ENCODE data around the gene P2RY14. TPM values are rescaled to one million over a fixed set of nuclear protein-coding genes. Genes with fewer than 3 reads are reported as not detected.

P2RY14 gene
- total and polyA plus RNA-seq, 12 donors = 0.17 to 2.4 (median 0.57) TPM; not detected in 1

GRCh38 chr3:151226088-151226563, 52.2 kb downstream of the P2RY14 start:
- Histone ChIP-seq H3K4me3 (no peak overlapping the region), H3K4me1 (replicated peaks in 1 of 2) (peaks cover 0 to 17% of the 10 kb centered on the region in 2 donors), H3K27ac (no peak overlapping the region), H3K27me3 (no peaks in the 10 kb centered on the region), H3K9me3 (replicated peaks in 1 of 3) (no peaks in the 10 kb centered on the region), H3K36me3 (replicated peaks in 1 of 2) (no peaks in the 10 kb centered on the region)
- intact Hi-C loops (cut with DNase I) = loop anchor here in 1 of 2 donors (5.0 kb wide), 1 partner anchor 56 kb away; no protein-coding TSS in a partner anchor
- 38 to 45% (median 42%) methylated on average over 4 of the region's 4 CpGs for WGBS, 4 donors
- TF ChIP-seq POLR2A (IDR thresholded peaks at IDR 0.05) (no peak), CTCF (IDR thresholded peaks at IDR 0.05) (no peak)
- DNase-seq = no peak

- intact Hi-C loops (cut with DNase I) = loop anchor here in 1 of 2 donors (5.0 kb wide), 1 partner anchor 57 kb away; no protein-coding TSS in a partner anchor
- no peak for DNase-seq
- Histone ChIP-seq H3K27me3 (no peaks in the 10 kb centered on the region), H3K4me1 (replicated peaks in 1 of 2) (peaks cover 0 to 13% of the 10 kb centered on the region in 2 donors), H3K9me3 (replicated peaks in 1 of 3) (no peaks in the 10 kb centered on the region), H3K36me3 (replicated peaks in 1 of 2) (no peaks in the 10 kb centered on the region), H3K27ac (no peak overlapping the region), H3K4me3 (no peak overlapping the region)
- WGBS, 4 donors = 79 to 92% (median 89%) methylated on average over 9 of the region's 9 CpGs
- TF ChIP-seq POLR2A (IDR thresholded peaks at IDR 0.05) = no peak
- no peak for TF ChIP-seq CTCF (IDR thresholded peaks at IDR 0.05)
These were observed 53.0 kb downstream of the P2RY14 start for GRCh38 chr3:151225040-151225975.

GRCh38 chr3:151224268-151224866, 54.0 kb downstream of the P2RY14 start:
- TF ChIP-seq CTCF (IDR thresholded peaks at IDR 0.05) = no peak
- no peak for TF ChIP-seq POLR2A (IDR thresholded peaks at IDR 0.05)
- no peak for DNase-seq
- intact Hi-C loops (cut with DNase I) = no loop called here
- Histone ChIP-seq H3K4me3 (no peak overlapping the region), H3K36me3 (replicated peaks in 1 of 2) (no peaks in the 10 kb centered on the region), H3K4me1 (replicated peaks in 1 of 2) (peaks cover 0 to 15% of the 10 kb centered on the region in 2 donors), H3K27ac (no peak overlapping the region), H3K27me3 (no peaks in the 10 kb centered on the region), H3K9me3 (replicated peaks in 1 of 3) (no peaks in the 10 kb centered on the region)
- 90 to 94% (median 92%) methylated on average over 4 of the region's 4 CpGs for WGBS, 4 donors

- H3K4me3 ChIP-seq = no peak overlapping the region
- no peaks in the 10 kb centered on the region for H3K27me3 ChIP-seq
- TF ChIP-seq CTCF (IDR thresholded peaks at IDR 0.05) (no peak), POLR2A (IDR thresholded peaks at IDR 0.05) (no peak)
- H3K36me3 ChIP-seq (replicated peaks in 1 of 2) = no peaks in the 10 kb centered on the region
- WGBS, 4 donors = 16 to 38% (median 23%) methylated on average over 1 of the region's 1 CpG
- H3K4me1 ChIP-seq (replicated peaks in 1 of 2) = peaks cover 14 to 36% of the 10 kb centered on the region in 2 donors
- DNase-seq = no peak
- H3K27ac ChIP-seq = no peak overlapping the region
- no peaks in the 10 kb centered on the region for H3K9me3 ChIP-seq (replicated peaks in 1 of 3)
- intact Hi-C loops (cut with DNase I) = no loop called here
These were observed 59.3 kb downstream of the P2RY14 start for GRCh38 chr3:151219056-151219455.
